SK-N-SH (cell line): ENCODE data around the gene ZNF609. TPM values are rescaled to one million over a fixed set of nuclear protein-coding genes. Genes with fewer than 3 reads are reported as not detected.

Experiments used
- CTCF ChIA-PET: fragments of 300-600, 350-600 bp; formaldehyde crosslinking; extraction: SDS; loops from one replicate; lab custom pipeline; 2021; lab: Yijun Ruan, JAX
- POLR2A ChIA-PET: fragments of 350-600 bp; sonication (Branson Sonifier 250); formaldehyde crosslinking; extraction: SDS; loops from one replicate; lab custom pipeline; 2020; ENCODE audit warnings: antibody characterized with exemption, inconsistent platforms; lab: Yijun Ruan, JAX
- DNase-seq: peaks from one replicate; pipeline ENCODE4 v3.0.0; 2012
- H2AFZ ChIP-seq: fragments of 200-600 bp; sonication (generic); 2 replicates; pipeline ENCODE4 v1.8.1; 2016; ENCODE audit warnings: antibody characterized with exemption, mild to moderate bottlenecking, low read depth
- H3F3A ChIP-seq: fragments of 200-600 bp; sonication (generic); replicated peaks from 2 replicates; pipeline ENCODE3; 2016; ENCODE audit warnings: antibody characterized with exemption, mild to moderate bottlenecking; ENCODE audit not compliant: insufficient read depth
- H3K27ac ChIP-seq, 2 experiments: fragments of 200-500 bp in 1 of 2; fragments of 200-600 bp in 1 of 2; sonication (Bioruptor generic) in 1 of 2; sonication (generic), shearing (Covaris generic) in 1 of 2; 2 replicates each; pipeline versions ENCODE4 v1.5.1 to v1.6.1; 2014 to 2016; ENCODE audit warnings: low read depth in 2 of 2, inconsistent platforms in 1 of 2, low read length in 1 of 2, mild to moderate bottlenecking in 1 of 2, mixed read lengths in 1 of 2
- H3K27me3 ChIP-seq: fragments of 200-600 bp; sonication (generic), shearing (Covaris generic); 2 replicates; pipeline ENCODE4 v1.6.1; 2016; ENCODE audit warnings: mixed run types; ENCODE audit not compliant: insufficient read depth
- H3K36me3 ChIP-seq, 2 experiments: fragments of 200-500 bp in 1 of 2; fragments of 200-600 bp in 1 of 2; sonication (Bioruptor generic) in 1 of 2; sonication (generic) in 1 of 2; replicated peaks in 1 of 2; 2 replicates each; pipeline versions ENCODE3 to v1.5.1; 2014 to 2016; ENCODE audit warnings: low read length in 1 of 2, mild to moderate bottlenecking in 1 of 2; ENCODE audit not compliant: insufficient read depth in 2 of 2, control insufficient read depth in 1 of 2
- H3K4me1 ChIP-seq, 2 experiments: fragments of 200-500 bp in 1 of 2; fragments of 200-600 bp in 1 of 2; sonication (Bioruptor generic) in 1 of 2; sonication (generic), shearing (Covaris generic) in 1 of 2; 2 replicates each; pipeline versions ENCODE4 v1.5.1 to v1.6.1; 2014 to 2016; ENCODE audit warnings: low read depth in 1 of 2, low read length in 1 of 2, mixed run types in 1 of 2; ENCODE audit not compliant: insufficient read depth in 2 of 2, control insufficient read depth in 1 of 2
- H3K4me2 ChIP-seq: fragments of 200-600 bp; sonication (generic), shearing (Covaris generic); 2 replicates; pipeline ENCODE4 v1.6.1; 2017; ENCODE audit warnings: mixed run types
- H3K4me3 ChIP-seq, 2 experiments: fragments of 200-500 bp in 1 of 2; fragments of 200-600 bp in 1 of 2; sonication (Bioruptor generic) in 1 of 2; sonication (generic), shearing (Covaris generic) in 1 of 2; 2 replicates each; pipeline versions ENCODE4 v1.5.1 to v1.8.1; 2014 to 2016; ENCODE audit warnings: low read depth in 2 of 2, inconsistent platforms in 1 of 2, low read length in 1 of 2, mild to moderate bottlenecking in 1 of 2, mixed read lengths in 1 of 2, moderate library complexity in 1 of 2
- H3K79me2 ChIP-seq: fragments of 200-600 bp; sonication (generic); 2 replicates; pipeline ENCODE4 v1.8.1; 2017; ENCODE audit warnings: mild to moderate bottlenecking; ENCODE audit not compliant: insufficient read depth
- H3K9ac ChIP-seq: fragments of 200-600 bp; sonication (generic); 2 replicates; pipeline ENCODE4 v1.6.1; 2017; ENCODE audit warnings: mixed run types
- H3K9me2 ChIP-seq: fragments of 200-600 bp; sonication (generic); 2 replicates; pipeline ENCODE4 v1.6.1; 2017; ENCODE audit warnings: mixed run types
- H3K9me3 ChIP-seq: fragments of 200-600 bp; sonication (generic); 2 replicates; pipeline ENCODE4 v1.6.1; 2017; ENCODE audit warnings: mixed run types, mild to moderate bottlenecking, moderate library complexity
- H4K20me1 ChIP-seq: fragments of 200-600 bp; sonication (generic); 2 replicates; pipeline ENCODE4 v1.6.1; 2017; ENCODE audit warnings: mild to moderate bottlenecking, mixed run types; ENCODE audit not compliant: insufficient read depth
- EP300 ChIP-seq, 2 experiments: IDR thresholded peaks; 2 replicates each; pipeline versions ENCODE4 v1.4.0 to v1.6.1; 2012; ENCODE audit warnings: borderline replicate concordance in 1 of 2, low read depth in 1 of 2, low read length in 1 of 2
- FOSL2 ChIP-seq: IDR thresholded peaks from 2 replicates; pipeline ENCODE4 v1.4.0; 2012; ENCODE audit warnings: low read depth, mild to moderate bottlenecking, moderate library complexity, borderline replicate concordance
- GATA2 ChIP-seq: sonication (generic); formaldehyde crosslinking; IDR thresholded peaks from 2 replicates; pipeline ENCODE4 v1.5.0; 2020; ENCODE audit warnings: mild to moderate bottlenecking, missing genetic modification reagents
- JUND ChIP-seq: IDR thresholded peaks from 2 replicates; pipeline ENCODE4 v1.4.0; 2012
- NFIC ChIP-seq: IDR thresholded peaks from 2 replicates; pipeline ENCODE4 v1.4.0; 2012; ENCODE audit warnings: borderline replicate concordance
- NRF1 ChIP-seq: IDR thresholded peaks from 2 replicates; pipeline ENCODE4 v1.6.1; 2012; ENCODE audit warnings: low read depth, mild to moderate bottlenecking, low read length
- POLR2AphosphoS5 ChIP-seq: IDR thresholded peaks from 2 replicates; pipeline ENCODE4 v1.6.1; 2012; ENCODE audit warnings: low read depth, low read length
- RAD21 ChIP-seq: IDR thresholded peaks from 2 replicates; pipeline ENCODE4 v1.6.1; 2012; ENCODE audit warnings: mild to moderate bottlenecking, low read length
- RCOR1 ChIP-seq: fragments of 150-350 bp; IDR thresholded peaks from 2 replicates; pipeline ENCODE4 v1.6.1; 2017; ENCODE audit warnings: antibody characterized with exemption, low read length
- RXRA ChIP-seq: IDR thresholded peaks from 2 replicates; pipeline ENCODE4 v1.4.0; 2012; ENCODE audit warnings: low read depth, mild to moderate bottlenecking, borderline replicate concordance
- SIN3A ChIP-seq: IDR thresholded peaks from 2 replicates; pipeline ENCODE4 v1.6.1; 2012; ENCODE audit warnings: low read depth, mild to moderate bottlenecking, low read length, moderate library complexity, borderline replicate concordance
- TAF1 ChIP-seq: IDR thresholded peaks from 2 replicates; pipeline ENCODE4 v1.6.1; 2012; ENCODE audit warnings: low read depth, mild to moderate bottlenecking, low read length, moderate library complexity, borderline replicate concordance
- polyA plus RNA-seq, 3 experiments: library from polyadenylated mRNA; depleted of rRNA; stranded (reverse); fragments of >200 nt; gene quantifications; 2 replicates each; pipeline ENCODE4 v1.2.3, GENCODE V29; 2012
- TF ChIP-seq, protein P1 (sequence below): IDR thresholded peaks from 2 replicates; pipeline ENCODE4 v1.6.1; 2012; ENCODE audit warnings: mild to moderate bottlenecking, low read depth, low read length, moderate library complexity
- TF ChIP-seq, protein P2 (sequence below): fragments of 150-350 bp; IDR thresholded peaks from 2 replicates; pipeline ENCODE4 v1.6.1; 2017; ENCODE audit warnings: antibody characterized with exemption, low read length, low read depth, borderline replicate concordance
- TF ChIP-seq, protein P3 (sequence below): IDR thresholded peaks from 2 replicates; pipeline ENCODE4 v1.4.0; 2012; ENCODE audit warnings: low read depth, borderline replicate concordance
- TF ChIP-seq, protein P4 (sequence below): fragments of 150-350 bp; IDR thresholded peaks from 2 replicates; pipeline ENCODE4 v1.6.1; 2016; ENCODE audit warnings: mild to moderate bottlenecking, low read depth, low read length
- TF ChIP-seq, protein P5 (sequence below): IDR thresholded peaks from 2 replicates; pipeline ENCODE4; 2012
- TF ChIP-seq, protein P6 (sequence below): IDR thresholded peaks from 2 replicates; pipeline ENCODE4 v1.4.0; 2012; ENCODE audit warnings: low read depth, borderline replicate concordance

The ZNF609 gene
- polyA plus RNA-seq, 1 of the 3 experiments (the other 2 are of a cell fraction): 12.6 TPM

DNA sequence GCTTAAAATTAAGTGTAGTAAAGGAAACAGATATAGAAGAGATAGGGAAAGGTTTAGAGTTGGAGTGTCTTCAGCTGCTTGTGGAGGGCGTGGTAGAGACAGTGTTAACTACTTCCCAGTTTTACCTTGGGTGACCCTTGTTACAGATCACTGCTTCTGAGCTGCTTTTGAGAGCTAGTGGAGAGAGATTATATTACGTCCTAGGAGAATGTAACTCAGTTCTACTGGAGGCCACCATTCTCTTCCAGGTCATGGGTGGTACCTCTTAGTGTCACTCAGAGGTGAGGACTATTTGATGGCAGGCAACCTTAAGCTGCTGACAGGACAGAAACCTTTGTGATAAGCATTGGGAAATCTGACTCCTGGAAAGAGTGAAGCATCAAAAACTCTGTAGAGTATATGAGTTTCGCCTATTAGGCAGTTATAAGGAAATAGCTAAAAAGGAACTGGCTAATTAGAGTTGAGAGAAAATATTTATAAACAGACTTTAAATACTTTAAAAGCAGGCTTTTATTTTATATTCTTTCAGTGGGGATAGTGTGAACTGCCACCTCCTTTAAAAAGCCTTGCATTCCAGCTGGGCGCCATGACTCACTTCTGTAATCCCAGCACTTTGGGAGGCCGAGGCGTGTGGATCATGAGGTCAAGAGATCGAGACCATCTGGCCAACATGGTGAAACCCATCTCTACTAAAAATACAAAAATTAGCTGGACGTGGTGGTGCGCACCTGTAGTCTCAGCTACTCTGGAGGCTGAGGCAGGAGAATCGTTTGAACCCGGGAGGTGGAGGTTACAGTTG lies 106.5 kb downstream of the ZNF609 start (continued):
- TF ChIP-seq, protein P1, sequence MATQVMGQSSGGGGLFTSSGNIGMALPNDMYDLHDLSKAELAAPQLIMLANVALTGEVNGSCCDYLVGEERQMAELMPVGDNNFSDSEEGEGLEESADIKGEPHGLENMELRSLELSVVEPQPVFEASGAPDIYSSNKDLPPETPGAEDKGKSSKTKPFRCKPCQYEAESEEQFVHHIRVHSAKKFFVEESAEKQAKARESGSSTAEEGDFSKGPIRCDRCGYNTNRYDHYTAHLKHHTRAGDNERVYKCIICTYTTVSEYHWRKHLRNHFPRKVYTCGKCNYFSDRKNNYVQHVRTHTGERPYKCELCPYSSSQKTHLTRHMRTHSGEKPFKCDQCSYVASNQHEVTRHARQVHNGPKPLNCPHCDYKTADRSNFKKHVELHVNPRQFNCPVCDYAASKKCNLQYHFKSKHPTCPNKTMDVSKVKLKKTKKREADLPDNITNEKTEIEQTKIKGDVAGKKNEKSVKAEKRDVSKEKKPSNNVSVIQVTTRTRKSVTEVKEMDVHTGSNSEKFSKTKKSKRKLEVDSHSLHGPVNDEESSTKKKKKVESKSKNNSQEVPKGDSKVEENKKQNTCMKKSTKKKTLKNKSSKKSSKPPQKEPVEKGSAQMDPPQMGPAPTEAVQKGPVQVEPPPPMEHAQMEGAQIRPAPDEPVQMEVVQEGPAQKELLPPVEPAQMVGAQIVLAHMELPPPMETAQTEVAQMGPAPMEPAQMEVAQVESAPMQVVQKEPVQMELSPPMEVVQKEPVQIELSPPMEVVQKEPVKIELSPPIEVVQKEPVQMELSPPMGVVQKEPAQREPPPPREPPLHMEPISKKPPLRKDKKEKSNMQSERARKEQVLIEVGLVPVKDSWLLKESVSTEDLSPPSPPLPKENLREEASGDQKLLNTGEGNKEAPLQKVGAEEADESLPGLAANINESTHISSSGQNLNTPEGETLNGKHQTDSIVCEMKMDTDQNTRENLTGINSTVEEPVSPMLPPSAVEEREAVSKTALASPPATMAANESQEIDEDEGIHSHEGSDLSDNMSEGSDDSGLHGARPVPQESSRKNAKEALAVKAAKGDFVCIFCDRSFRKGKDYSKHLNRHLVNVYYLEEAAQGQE: no peak
- TF ChIP-seq, protein P2, sequence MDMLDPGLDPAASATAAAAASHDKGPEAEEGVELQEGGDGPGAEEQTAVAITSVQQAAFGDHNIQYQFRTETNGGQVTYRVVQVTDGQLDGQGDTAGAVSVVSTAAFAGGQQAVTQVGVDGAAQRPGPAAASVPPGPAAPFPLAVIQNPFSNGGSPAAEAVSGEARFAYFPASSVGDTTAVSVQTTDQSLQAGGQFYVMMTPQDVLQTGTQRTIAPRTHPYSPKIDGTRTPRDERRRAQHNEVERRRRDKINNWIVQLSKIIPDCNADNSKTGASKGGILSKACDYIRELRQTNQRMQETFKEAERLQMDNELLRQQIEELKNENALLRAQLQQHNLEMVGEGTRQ: no peak
- TF ChIP-seq JUND (no peak), RAD21 (no peak)

DNA sequence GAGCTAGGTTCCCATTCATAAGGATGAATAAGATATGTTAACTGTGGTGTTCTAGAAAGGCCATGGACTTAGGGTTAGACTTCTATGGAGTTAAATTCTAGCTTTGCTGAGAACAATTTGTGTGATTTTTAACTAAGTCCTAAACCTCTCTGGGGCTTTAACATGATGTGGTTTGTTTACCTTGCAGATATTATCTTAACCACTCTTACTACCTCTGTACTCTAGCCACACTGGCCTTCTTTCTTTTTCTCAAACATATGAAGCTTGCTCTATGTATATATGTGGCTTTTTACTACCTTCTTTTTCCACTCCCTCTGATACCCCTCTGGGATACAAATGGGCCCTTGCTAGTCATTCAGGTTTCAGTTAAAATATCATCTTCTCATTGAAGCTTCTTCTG lies 108.4 kb downstream of the ZNF609 start:
- no peaks in the 10 kb centered on the region for H3K9me2 ChIP-seq
- POLR2A ChIA-PET: interaction anchor here (0.7 kb wide), 1 partner anchor 15 kb away, joined by 3 read pairs; no protein-coding TSS in a partner anchor
- no peak overlapping the region for H3K9ac ChIP-seq
- H3K27me3 ChIP-seq: no peaks in the 10 kb centered on the region
- peaks cover 31% of the 10 kb centered on the region for H4K20me1 ChIP-seq
- peaks cover 0 to 12% of the 10 kb centered on the region in 2 experiments for H3K36me3 ChIP-seq
- no peak for DNase-seq
- H3K4me3 ChIP-seq: no peak overlapping the region
- CTCF ChIA-PET: no interaction called here
- peaks cover 3% of the 10 kb centered on the region for H3F3A ChIP-seq
- TF ChIP-seq NFIC (no peak), SIN3A (no peak), TAF1 (no peak), EP300 (IDR thresholded peaks at IDR 0.05; ENCODE audit: borderline replicate concordance in 1 of 2, low read depth in 1 of 2, low read length in 1 of 2) (no peak), RAD21 (no peak), RXRA (no peak), NRF1 (no peak), FOSL2 (no peak), POLR2AphosphoS5 (no peak), GATA2 (CRISPR knock-in tag) (no peak), RCOR1 (no peak)
- TF ChIP-seq, protein P3, sequence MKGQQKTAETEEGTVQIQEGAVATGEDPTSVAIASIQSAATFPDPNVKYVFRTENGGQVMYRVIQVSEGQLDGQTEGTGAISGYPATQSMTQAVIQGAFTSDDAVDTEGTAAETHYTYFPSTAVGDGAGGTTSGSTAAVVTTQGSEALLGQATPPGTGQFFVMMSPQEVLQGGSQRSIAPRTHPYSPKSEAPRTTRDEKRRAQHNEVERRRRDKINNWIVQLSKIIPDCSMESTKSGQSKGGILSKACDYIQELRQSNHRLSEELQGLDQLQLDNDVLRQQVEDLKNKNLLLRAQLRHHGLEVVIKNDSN: no peak
- TF ChIP-seq, protein P4, sequence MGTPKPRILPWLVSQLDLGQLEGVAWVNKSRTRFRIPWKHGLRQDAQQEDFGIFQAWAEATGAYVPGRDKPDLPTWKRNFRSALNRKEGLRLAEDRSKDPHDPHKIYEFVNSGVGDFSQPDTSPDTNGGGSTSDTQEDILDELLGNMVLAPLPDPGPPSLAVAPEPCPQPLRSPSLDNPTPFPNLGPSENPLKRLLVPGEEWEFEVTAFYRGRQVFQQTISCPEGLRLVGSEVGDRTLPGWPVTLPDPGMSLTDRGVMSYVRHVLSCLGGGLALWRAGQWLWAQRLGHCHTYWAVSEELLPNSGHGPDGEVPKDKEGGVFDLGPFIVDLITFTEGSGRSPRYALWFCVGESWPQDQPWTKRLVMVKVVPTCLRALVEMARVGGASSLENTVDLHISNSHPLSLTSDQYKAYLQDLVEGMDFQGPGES: no peak
- TF ChIP-seq, protein P5, sequence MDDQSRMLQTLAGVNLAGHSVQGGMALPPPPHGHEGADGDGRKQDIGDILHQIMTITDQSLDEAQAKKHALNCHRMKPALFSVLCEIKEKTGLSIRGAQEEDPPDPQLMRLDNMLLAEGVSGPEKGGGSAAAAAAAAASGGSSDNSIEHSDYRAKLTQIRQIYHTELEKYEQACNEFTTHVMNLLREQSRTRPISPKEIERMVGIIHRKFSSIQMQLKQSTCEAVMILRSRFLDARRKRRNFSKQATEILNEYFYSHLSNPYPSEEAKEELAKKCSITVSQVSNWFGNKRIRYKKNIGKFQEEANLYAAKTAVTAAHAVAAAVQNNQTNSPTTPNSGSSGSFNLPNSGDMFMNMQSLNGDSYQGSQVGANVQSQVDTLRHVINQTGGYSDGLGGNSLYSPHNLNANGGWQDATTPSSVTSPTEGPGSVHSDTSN: no peak
- TF ChIP-seq, protein P6, sequence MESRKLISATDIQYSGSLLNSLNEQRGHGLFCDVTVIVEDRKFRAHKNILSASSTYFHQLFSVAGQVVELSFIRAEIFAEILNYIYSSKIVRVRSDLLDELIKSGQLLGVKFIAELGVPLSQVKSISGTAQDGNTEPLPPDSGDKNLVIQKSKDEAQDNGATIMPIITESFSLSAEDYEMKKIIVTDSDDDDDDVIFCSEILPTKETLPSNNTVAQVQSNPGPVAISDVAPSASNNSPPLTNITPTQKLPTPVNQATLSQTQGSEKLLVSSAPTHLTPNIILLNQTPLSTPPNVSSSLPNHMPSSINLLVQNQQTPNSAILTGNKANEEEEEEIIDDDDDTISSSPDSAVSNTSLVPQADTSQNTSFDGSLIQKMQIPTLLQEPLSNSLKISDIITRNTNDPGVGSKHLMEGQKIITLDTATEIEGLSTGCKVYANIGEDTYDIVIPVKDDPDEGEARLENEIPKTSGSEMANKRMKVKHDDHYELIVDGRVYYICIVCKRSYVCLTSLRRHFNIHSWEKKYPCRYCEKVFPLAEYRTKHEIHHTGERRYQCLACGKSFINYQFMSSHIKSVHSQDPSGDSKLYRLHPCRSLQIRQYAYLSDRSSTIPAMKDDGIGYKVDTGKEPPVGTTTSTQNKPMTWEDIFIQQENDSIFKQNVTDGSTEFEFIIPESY: no peak
- TF ChIP-seq, protein P2: no peak
- no peak overlapping the region for H3K4me2 ChIP-seq
- peaks cover 0 to 26% of the 10 kb centered on the region in 2 experiments; a peak in 1 of 4 replicates for H3K4me1 ChIP-seq
- H2AFZ ChIP-seq: no peak overlapping the region
- H3K9me3 ChIP-seq: no peaks in the 10 kb centered on the region
- H3K27ac ChIP-seq: no peak overlapping the region
- peaks cover 96% of the 10 kb centered on the region for H3K79me2 ChIP-seq
